Spinal cord (tissue), 10 donors: ENCODE measurements around the gene EZR. TPM values are rescaled to one million over a fixed set of nuclear protein-coding genes. Genes with fewer than 3 reads are reported as not detected.

Experiments used
- DNase-seq, 6 donors: peaks; one replicate each; pipeline versions ENCODE4 v3.0.0 to v3.0.0-alpha.2; 2013 to 2015; ENCODE audit warnings: low spot score in 6 of 6, low read depth in 4 of 6
- H3K27ac ChIP-seq: one replicate; pipeline ENCODE4 v1.5.1; 2013; ENCODE audit warnings: low read depth, low read length, control low read depth
- H3K27me3 ChIP-seq: one replicate; pipeline ENCODE4 v1.6.1; 2013; ENCODE audit warnings: low read length; ENCODE audit not compliant: control insufficient read depth, insufficient read depth
- H3K36me3 ChIP-seq: one replicate; pipeline ENCODE4 v1.6.1; 2013; ENCODE audit warnings: low read length; ENCODE audit not compliant: control insufficient read depth, insufficient read depth
- H3K4me1 ChIP-seq: one replicate; pipeline ENCODE4 v1.6.1; 2013; ENCODE audit warnings: low read length; ENCODE audit not compliant: control insufficient read depth, insufficient read depth
- H3K4me3 ChIP-seq: one replicate; pipeline ENCODE4 v1.5.1; 2013; ENCODE audit warnings: low read depth, low read length, control low read depth
- H3K9me3 ChIP-seq: one replicate; pipeline ENCODE4 v1.6.1; 2013; ENCODE audit warnings: low read length; ENCODE audit not compliant: control insufficient read depth, insufficient read depth
- WGBS: methylation state at CpG from one replicate; pipeline ENCODE4 v1.1.5; 2013; ENCODE audit warnings: missing lambda C conversion rate; ENCODE audit not compliant: insufficient coverage; 5-methylcytosine and 5-hydroxymethylcytosine counted together
- polyA plus RNA-seq, 2 donors: library from polyadenylated mRNA; unstranded; fragments of 120-200 nt; gene quantifications; one replicate each; pipeline ENCODE4 v1.2.1, GENCODE V29; 2013; ENCODE audit not compliant: insufficient read length in 2 of 2
- total RNA-seq, 2 donors: library from RNA; depleted of rRNA in 1 of 2; stranded (reverse); fragments of 120-200 nt in 1 of 2; fragments of >200 nt in 1 of 2; gene quantifications; one replicate each; pipeline versions ENCODE4 v1.2.3 to v1.2.4, GENCODE V29; 2013 to 2014
- donor health status: healthy.

Gene EZR
- total and polyA plus RNA-seq, 4 donors, result 114 to 244 (median 177) TPM

DNA sequence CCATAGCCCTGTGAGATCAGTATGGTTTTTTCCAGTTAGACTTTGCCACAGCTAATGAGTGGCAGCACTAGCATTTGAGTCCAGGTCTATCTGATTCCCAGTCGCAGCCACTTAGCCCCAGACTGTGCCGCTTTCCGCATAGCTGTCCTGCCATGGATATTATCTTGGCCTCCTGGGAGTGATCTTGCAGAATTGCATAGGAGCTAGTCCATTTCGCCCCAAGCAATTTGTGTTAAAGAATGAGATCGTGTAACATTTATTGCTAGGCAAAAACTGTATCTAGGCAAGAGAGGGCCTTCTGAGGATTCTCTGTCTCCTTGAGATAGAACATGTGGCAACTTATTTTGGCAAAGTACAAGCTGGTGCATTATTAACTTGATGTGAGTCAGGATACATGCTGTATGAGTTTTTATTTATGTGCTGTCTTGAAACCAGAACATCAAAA, 74.2 kb downstream of the EZR start:
- no peak overlapping the region for H3K27ac ChIP-seq
- H3K9me3 ChIP-seq, result no peaks in the 10 kb centered on the region
- H3K36me3 ChIP-seq, result no peaks in the 10 kb centered on the region
- H3K27me3 ChIP-seq, result no peaks in the 10 kb centered on the region
- 59% methylated on average over 5 of the region's 5 CpGs for WGBS
- DNase-seq, result peak in 1 of 6 donors; percentile 92
- H3K4me1 ChIP-seq, result no peaks in the 10 kb centered on the region
- H3K4me3 ChIP-seq, result no peak overlapping the region

DNA sequence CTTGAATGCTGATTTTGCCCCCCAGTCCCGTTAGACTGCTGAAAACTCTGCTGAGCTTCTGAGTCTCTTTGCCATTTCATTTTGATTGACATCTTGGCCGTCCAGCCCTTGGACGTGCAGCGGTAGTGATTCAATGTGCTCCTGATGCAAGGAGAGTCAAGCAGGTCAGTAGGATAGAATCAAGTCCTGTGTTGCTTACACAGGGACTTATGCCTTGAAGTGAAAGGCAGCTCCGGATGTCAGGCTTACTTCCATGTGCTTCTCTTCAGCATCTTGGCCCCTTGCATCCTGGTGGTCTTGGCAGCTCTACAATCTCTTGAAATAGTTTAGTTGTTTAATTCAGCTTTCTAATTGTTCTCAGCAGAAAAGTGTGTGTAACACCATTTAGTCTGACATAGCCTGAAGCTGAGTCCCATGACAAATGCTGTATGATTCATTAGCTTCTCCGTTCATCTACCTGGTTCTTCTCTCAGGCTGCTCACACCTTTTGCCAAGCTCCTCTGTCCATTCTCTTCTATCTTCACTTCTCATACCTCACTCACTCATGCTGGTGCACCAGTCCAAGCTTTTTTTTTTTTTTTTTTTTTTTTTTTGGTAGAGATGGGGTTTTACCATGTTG, 76.0 kb downstream of the EZR start:
- 69% methylated on average over 6 of the region's 6 CpGs for WGBS
- no peaks in the 10 kb centered on the region for H3K36me3 ChIP-seq
- H3K9me3 ChIP-seq, result no peaks in the 10 kb centered on the region
- peak in 1 of 6 donors; percentile 59 for DNase-seq
- H3K4me3 ChIP-seq, result no peak overlapping the region
- no peak overlapping the region for H3K27ac ChIP-seq
- H3K27me3 ChIP-seq, result no peaks in the 10 kb centered on the region
- H3K4me1 ChIP-seq, result no peaks in the 10 kb centered on the region

DNA sequence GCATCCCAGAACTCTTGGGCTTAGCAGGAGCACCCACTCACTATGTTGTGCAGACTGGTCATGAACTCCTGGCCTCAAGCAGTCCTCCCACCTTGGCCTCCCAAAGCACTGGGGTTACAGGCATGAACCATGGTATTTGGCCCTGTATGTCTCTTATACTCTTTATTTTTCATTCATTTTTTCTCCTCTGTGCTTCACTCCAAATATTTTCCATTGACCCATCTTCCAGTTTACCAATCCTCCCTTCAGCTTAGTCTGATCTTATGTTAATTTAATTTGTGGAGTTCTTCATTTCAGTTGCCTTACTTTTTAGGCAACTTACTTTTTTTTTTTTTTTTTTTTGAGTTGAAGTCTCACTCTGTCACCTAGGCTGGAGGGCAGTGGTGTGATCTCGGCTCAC, 79.5 kb downstream of the EZR start:
- Histone ChIP-seq H3K27ac (no peak overlapping the region), H3K27me3 (no peaks in the 10 kb centered on the region), H3K4me1 (peaks cover 4% of the 10 kb centered on the region), H3K9me3 (no peaks in the 10 kb centered on the region), H3K4me3 (no peak overlapping the region), H3K36me3 (no peaks in the 10 kb centered on the region)
- DNase-seq, result no peak
- no CpG with 5 or more reads among the region's 1 CpG for WGBS

DNA sequence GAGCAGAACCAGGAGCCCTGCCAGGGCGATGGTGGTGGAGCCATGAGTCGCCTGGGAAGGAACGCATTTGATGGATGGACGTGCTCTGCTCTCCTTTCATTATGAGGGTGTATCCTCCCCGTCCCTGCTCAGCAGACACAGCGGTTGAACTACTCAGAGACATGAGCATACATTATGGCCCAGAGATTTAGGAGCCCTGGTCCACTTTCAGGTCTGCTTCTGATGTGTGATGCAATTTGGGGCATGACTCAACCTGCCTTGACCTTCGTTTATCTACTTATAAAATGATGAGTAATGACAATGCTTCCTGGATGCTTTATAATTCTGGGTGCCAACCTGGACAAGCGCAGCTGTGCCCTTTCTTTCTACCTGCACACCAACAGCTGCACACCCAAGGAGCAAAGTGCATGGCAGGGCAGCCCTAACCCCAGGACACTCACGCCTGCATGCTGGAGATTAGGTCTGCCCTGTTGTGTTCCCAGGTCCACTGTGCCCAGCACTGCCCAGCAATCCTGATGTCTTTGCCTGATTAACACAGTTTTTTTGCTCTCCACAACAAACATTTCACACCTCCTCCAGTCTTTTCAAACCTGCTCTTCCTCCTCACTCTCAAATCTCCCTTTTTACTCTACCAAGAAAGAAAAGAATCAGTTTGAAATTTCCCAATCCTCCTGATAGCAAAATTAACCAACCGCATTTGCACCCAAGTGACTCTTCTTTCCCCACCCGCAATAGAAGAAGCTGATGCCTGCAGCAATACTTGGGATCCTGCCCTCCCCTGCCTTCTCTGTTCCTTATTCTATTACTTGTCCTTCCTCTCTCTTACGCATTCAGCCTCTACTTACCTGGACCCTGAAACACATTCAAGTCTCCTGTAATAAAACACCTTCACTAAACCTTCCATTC, 81.2 kb downstream of the EZR start:
- WGBS, result 74% methylated on average over 11 of the region's 12 CpGs
- Histone ChIP-seq H3K27ac (no peak overlapping the region), H3K4me1 (peaks cover 4% of the 10 kb centered on the region), H3K27me3 (no peaks in the 10 kb centered on the region), H3K9me3 (no peaks in the 10 kb centered on the region), H3K4me3 (no peak overlapping the region), H3K36me3 (no peaks in the 10 kb centered on the region)
- DNase-seq, result no peak

DNA sequence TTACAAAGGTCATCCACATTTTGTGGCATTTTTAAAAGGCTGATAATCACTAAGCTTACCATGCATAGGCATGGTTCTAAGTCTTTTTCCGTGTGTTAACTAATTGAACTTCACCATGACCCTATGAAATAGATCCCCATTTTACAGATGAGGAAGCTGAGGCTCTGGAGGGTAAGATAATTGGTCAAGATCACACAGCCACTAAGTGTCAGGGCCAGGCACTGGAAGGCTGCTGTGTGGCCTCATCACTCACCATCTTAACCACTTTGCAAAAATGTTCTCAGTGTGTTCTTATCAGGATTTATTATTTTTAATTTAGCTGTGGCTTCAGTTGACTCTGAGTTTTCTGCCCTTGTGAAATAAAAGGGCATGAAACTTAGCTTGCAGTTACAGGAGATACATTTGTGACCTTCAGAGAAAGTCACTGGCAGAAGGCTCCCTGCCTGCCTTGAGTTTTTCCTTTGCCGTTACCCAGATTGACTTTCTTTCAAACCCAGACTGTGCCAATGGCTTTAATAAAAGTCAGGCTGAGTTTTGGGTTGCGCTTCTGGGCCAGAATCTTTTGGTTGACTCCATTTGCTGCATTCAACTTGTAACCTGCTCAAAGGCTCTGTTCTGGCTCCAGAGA, 82.0 kb downstream of the EZR start:
- no peaks in the 10 kb centered on the region for H3K9me3 ChIP-seq
- WGBS, result 69% methylated on average over 2 of the region's 3 CpGs
- H3K4me1 ChIP-seq, result peaks cover 4% of the 10 kb centered on the region
- DNase-seq, result no peak
- no peak overlapping the region for H3K4me3 ChIP-seq
- H3K27me3 ChIP-seq, result no peaks in the 10 kb centered on the region
- H3K27ac ChIP-seq, result no peak overlapping the region
- H3K36me3 ChIP-seq, result no peaks in the 10 kb centered on the region

DNA sequence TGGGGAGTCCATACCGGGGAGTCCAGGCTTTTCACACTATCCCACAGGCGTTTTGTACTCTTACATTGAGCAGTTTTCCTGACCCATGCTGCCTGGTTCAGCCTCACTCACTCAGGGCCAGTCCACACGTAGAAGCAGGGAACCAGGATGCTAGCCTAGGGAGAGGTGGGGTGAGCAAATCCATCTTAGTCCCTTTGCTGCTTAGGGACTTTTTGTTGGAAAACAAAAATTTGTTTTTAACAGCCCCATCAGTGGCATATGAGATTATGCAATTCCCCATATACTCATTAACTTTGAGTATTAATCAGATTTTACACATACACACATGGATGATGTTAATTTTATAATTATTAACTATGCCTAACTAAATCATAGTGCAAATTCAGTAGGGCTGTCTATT, 84.2 kb downstream of the EZR start:
- 80% methylated on average over 1 of the region's 3 CpGs for WGBS
- no peak overlapping the region for H3K4me3 ChIP-seq
- no peaks in the 10 kb centered on the region for H3K9me3 ChIP-seq
- H3K4me1 ChIP-seq, result peaks cover 4% of the 10 kb centered on the region
- H3K36me3 ChIP-seq, result no peaks in the 10 kb centered on the region
- no peaks in the 10 kb centered on the region for H3K27me3 ChIP-seq
- H3K27ac ChIP-seq, result no peak overlapping the region
- no peak for DNase-seq

DNA sequence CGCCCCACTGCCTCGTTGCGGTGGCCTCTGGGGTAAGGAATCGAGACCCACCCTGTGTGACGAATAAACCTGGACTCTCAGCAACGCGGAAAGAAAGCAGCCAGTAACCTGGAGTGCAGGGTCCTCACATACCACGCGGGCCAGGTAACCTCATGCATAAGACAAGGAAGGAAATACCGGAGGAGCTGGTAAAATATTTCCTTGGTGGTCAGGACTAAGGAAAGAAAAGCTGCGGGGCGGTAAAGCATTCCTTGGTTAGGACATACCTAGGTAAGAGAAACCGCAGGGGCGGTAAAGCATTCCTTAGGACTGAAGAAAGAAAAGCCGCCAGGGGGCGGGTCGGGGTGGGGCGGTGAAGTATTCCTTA, 88.6 kb downstream of the EZR start:
- H3K36me3 ChIP-seq, result no peaks in the 10 kb centered on the region
- no peaks in the 10 kb centered on the region for H3K4me1 ChIP-seq
- no peak for DNase-seq
- H3K9me3 ChIP-seq, result no peaks in the 10 kb centered on the region
- 95% methylated on average over 14 of the region's 18 CpGs for WGBS
- no peak overlapping the region for H3K27ac ChIP-seq
- H3K27me3 ChIP-seq, result no peaks in the 10 kb centered on the region
- H3K4me3 ChIP-seq, result no peak overlapping the region

DNA sequence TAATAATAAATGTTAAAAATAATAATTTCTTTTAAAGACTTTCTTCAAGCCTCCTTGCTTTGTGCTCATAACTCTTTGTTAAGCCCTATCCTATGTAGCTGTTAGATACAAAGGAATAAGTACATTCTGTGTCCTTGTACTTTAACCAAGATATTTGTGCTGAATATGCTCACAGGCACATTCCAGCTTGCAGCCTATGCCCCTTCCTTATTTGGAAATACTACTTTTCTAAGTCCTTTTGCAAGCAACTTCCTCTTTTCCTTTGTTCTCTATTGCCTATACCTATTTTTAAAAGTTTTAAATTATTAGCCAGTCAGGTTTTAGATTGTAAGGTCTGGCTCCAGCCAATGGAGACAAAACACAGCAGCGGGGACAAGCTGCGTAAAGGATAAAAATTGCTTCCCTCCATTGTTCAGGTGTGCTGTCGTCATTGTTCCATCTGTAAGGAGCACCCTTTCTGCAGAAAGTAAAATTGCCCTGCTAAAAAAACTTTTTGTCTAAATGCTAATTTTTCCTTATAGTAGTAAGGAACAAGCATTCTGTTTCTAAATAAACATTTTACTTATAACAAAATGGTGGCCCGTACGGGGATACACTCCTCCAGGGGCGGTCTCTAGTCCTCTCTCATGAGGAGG, 89.1 kb downstream of the EZR start:
- no peak overlapping the region for H3K4me3 ChIP-seq
- no peaks in the 10 kb centered on the region for H3K27me3 ChIP-seq
- no peak overlapping the region for H3K27ac ChIP-seq
- no peaks in the 10 kb centered on the region for H3K9me3 ChIP-seq
- no peaks in the 10 kb centered on the region for H3K4me1 ChIP-seq
- WGBS, result 100% methylated on average over 4 of the region's 6 CpGs
- no peaks in the 10 kb centered on the region for H3K36me3 ChIP-seq
- no peak for DNase-seq

DNA sequence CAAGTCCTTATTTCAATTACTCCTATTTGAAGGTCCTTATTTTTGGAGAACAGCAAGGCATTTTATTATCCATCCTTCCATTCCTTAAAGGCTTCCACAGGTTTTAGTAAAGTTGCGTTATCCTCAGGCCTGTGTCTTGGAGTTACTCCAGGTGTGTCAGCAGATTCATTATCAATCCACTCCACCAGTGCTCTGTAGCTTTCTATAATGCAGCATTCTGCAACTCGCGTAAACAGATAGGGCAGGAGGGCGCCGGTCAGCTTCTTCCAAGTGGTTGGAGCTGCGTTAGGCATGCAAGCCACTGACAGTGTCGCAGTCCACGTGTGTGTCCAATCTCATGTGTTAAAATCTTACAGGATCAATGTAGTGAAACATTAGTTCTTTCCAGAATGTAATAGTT, 93.5 kb downstream of the EZR start:
- no peaks in the 10 kb centered on the region for H3K27me3 ChIP-seq
- H3K36me3 ChIP-seq, result no peaks in the 10 kb centered on the region
- no peak overlapping the region for H3K4me3 ChIP-seq
- no peaks in the 10 kb centered on the region for H3K4me1 ChIP-seq
- H3K9me3 ChIP-seq, result no peaks in the 10 kb centered on the region
- no peak overlapping the region for H3K27ac ChIP-seq
- 89% methylated on average over 5 of the region's 8 CpGs for WGBS
- DNase-seq, result no peak
